ENCODE results near the gene ASB4.

The ASB4 gene

DNA sequence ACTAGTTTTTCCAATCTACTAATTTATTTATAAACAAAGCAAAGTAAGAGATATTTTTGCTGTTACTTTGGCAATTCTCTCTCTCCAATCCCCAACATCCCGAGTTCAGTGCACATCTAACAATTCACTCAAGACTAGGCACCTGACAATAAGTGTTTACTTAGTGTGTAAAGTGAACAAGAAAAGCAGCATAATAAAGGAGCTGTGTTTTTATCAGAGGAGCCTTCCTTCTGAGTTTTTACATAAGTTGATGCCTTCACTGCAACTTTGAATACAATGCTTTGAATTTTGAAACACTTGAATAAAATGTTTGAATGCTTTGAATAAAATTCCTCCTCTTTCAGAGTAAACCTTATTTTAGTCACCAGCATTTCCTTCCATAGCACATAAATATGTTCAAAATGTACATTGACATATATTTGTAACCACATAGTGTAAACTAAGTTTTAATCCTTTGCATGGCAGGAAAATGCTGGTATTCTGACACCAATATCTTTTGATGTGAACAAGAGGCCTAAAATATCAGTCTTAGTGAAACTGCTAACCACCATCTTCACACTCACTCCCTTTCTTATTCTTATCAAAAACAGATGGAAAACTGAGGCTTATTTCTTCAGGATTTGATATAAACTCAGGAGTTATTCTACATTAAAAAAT is 99.2 kb downstream of the ASB4 start:
- Histone ChIP-seq H3K27me3 (ENCODE audit: control insufficient read depth, insufficient read depth, low read length) (no peaks in the 10 kb centered on the region), H3K4me1 (ENCODE audit: control insufficient read depth, insufficient read depth, low read length) (peaks cover 6% of the 10 kb centered on the region), H3K4me3 (ENCODE audit: low read length) (no peak overlapping the region), H3K27ac (ENCODE audit: low read depth, low read length) (no peak overlapping the region), H3K36me3 (ENCODE audit: control insufficient read depth, insufficient read depth, low read length) (peaks cover 36% of the 10 kb centered on the region), H3K9ac (ENCODE audit: low read length) (no peak overlapping the region)

DNA sequence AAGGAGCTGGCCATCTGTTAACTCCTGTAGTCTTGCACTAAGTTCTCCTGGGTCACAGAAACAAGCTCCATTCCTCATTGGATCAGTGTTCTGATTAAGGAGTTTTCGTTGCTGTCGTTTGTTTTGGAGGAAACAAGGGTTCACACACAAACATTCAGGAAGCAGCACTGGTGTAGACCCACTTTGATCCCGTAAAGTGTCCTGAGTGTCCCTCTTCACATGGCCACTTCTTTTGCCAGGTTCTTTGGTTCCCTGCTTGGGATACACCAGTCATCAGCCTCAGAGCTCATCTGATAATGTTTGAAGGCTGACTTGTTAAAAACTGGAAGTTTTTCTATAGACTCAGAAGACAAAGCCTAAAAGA is 99.7 kb downstream of the ASB4 start:
- H3K27me3 ChIP-seq (ENCODE audit: control insufficient read depth, insufficient read depth, low read length), result no peaks in the 10 kb centered on the region
- no peak overlapping the region for H3K27ac ChIP-seq (ENCODE audit: low read depth, low read length)
- H3K36me3 ChIP-seq (ENCODE audit: control insufficient read depth, insufficient read depth, low read length), result peaks cover 37% of the 10 kb centered on the region
- H3K9ac ChIP-seq (ENCODE audit: low read length), result no peak overlapping the region
- H3K4me3 ChIP-seq (ENCODE audit: low read length), result no peak overlapping the region
- peaks cover 6% of the 10 kb centered on the region for H3K4me1 ChIP-seq (ENCODE audit: control insufficient read depth, insufficient read depth, low read length)

DNA sequence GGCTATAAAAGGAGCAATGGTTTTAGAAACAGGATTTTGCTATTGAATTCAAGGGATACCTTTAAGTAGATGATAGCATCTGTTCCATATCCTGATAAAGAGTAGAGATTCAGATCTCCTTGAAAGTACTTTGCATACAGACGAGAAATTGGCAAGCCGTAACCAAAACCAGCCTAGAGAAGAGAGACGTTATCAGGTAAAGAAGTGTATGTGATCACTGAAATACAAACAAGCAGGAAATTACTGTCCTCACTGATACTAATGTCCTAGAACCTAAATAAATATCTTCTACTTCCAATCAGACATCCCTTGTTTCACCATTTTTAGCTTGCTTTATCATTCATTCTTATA is 101.2 kb downstream of the ASB4 start:
- Histone ChIP-seq H3K36me3 (ENCODE audit: control insufficient read depth, insufficient read depth, low read length) (peaks cover 37% of the 10 kb centered on the region), H3K4me3 (ENCODE audit: low read length) (no peak overlapping the region), H3K4me1 (ENCODE audit: control insufficient read depth, insufficient read depth, low read length) (peaks cover 6% of the 10 kb centered on the region), H3K9ac (ENCODE audit: low read length) (no peak overlapping the region), H3K27ac (ENCODE audit: low read depth, low read length) (no peak overlapping the region), H3K27me3 (ENCODE audit: control insufficient read depth, insufficient read depth, low read length) (no peaks in the 10 kb centered on the region)

DNA sequence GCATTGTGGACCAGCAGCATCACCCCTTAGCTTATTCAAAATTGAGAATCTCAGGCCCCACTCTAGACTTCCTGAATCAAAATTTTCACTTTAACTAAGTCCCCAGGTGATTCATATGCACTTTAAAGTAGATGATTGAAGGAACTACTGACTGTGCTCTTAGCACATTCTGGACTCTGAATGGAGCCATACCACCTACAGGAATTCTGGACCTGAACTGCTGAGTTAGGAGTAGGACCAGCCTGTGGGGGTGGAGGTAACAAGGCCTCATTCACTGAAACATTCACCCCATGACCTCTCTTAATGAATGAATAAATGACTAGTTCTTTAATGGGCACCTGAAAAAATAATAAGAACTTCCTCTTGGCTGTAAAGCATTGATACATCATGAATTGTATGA is 103.3 kb downstream of the ASB4 start:
- Histone ChIP-seq H3K4me1 (ENCODE audit: control insufficient read depth, insufficient read depth, low read length) (peaks cover 14% of the 10 kb centered on the region), H3K27ac (ENCODE audit: low read depth, low read length) (no peak overlapping the region), H3K9ac (ENCODE audit: low read length) (no peak overlapping the region), H3K36me3 (ENCODE audit: control insufficient read depth, insufficient read depth, low read length) (peaks cover 33% of the 10 kb centered on the region), H3K4me3 (ENCODE audit: low read length) (no peak overlapping the region), H3K27me3 (ENCODE audit: control insufficient read depth, insufficient read depth, low read length) (no peaks in the 10 kb centered on the region)

DNA sequence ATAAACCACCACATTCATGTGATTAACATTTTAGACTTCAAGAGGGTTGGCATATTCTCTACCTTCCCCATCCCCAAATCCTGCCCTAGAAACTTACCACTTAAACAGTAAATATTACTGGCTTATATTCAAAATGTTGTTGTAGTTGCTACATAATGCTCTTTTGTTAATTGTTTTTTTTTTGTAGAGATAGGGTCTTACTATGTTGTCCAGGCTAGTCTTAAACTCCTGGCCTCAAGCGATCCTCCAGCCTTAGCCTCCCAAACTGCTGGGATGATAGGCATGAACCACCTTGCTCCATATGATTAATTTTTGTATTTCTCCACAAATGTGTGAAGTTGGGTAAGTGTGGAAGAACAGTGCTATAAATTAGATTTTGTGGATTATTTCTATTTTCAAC is 104.0 kb downstream of the ASB4 start:
- H3K36me3 ChIP-seq (ENCODE audit: control insufficient read depth, insufficient read depth, low read length), result peaks cover 32% of the 10 kb centered on the region
- no peaks in the 10 kb centered on the region for H3K27me3 ChIP-seq (ENCODE audit: control insufficient read depth, insufficient read depth, low read length)
- H3K9ac ChIP-seq (ENCODE audit: low read length), result no peak overlapping the region
- no peak overlapping the region for H3K4me3 ChIP-seq (ENCODE audit: low read length)
- H3K27ac ChIP-seq (ENCODE audit: low read depth, low read length), result no peak overlapping the region
- H3K4me1 ChIP-seq (ENCODE audit: control insufficient read depth, insufficient read depth, low read length), result peaks cover 14% of the 10 kb centered on the region
